OCI-LY3 (cell line): ENCODE results near the gene CCDC144A.
"Not testable (repeated sequence)": the region's sequence is repeated elsewhere in the genome, so short reads cannot be mapped to it uniquely, and the experiment has no call there.

Source experiments
- CTCF ChIP-seq: fragments of 200-600, 300-600 bp; sonication (generic); IDR thresholded peaks from 2 replicates; pipeline ENCODE4 v1.5.1; 2014; ENCODE audit warnings: antibody characterized with exemption, low read length, low read depth
- EZH2phosphoT487 ChIP-seq: fragments of 200-600 bp; shearing (Covaris generic); IDR thresholded peaks from 2 replicates; pipeline ENCODE4 v1.6.1; 2018; ENCODE audit warnings: antibody characterized with exemption, mixed run types, low read depth

GRCh38 chr17:16795894-16796293 lies 105.9 kb downstream of the CCDC144A start:
- not testable (repeated sequence) for TF ChIP-seq CTCF, EZH2phosphoT487
